K562 (cell line): ENCODE data around the gene ISYNA1. TPM values are rescaled to one million over a fixed set of nuclear protein-coding genes. Genes with fewer than 3 reads are reported as not detected.

ENCODE experiments used
- EP300 ChIP-seq: IDR thresholded peaks from 2 replicates; pipeline ENCODE4 v1.6.1; 2012; ENCODE audit warnings: low read length, improper control_type of control experiment
- GTF2F1 ChIP-seq: IDR thresholded peaks from 2 replicates; pipeline ENCODE4 v1.6.1; 2011; ENCODE audit warnings: low read depth, low read length, improper control_type of control experiment
- HCFC1 ChIP-seq: IDR thresholded peaks from 2 replicates; pipeline ENCODE4 v1.6.1; 2012; ENCODE audit warnings: low read depth, low read length, improper control_type of control experiment
- IFI16 ChIP-seq: fragments of 250-450 bp; sonication (Bioruptor Pico); IDR thresholded peaks from 2 replicates; pipeline ENCODE4 v2.1.2; 2022; ENCODE audit warnings: mild to moderate bottlenecking, inconsistent platforms
- NFYB ChIP-seq: IDR thresholded peaks from 2 replicates; pipeline ENCODE4 v1.6.1; 2011; ENCODE audit warnings: mild to moderate bottlenecking, moderate library complexity; ENCODE audit not compliant: insufficient read length; ENCODE audit errors: extremely low read depth
- NR0B1 ChIP-seq: fragments of 450-650 bp; IDR thresholded peaks from one replicate; pipeline ENCODE4 v1.6.1; 2018; ENCODE audit warnings: mild to moderate bottlenecking, moderate library complexity; ENCODE audit not compliant: partially characterized antibody
- NR2F6 ChIP-seq: fragments of 450-650 bp; formaldehyde crosslinking; IDR thresholded peaks from 2 replicates; pipeline ENCODE4 v1.4.0; 2020; ENCODE audit warnings: mild to moderate bottlenecking
- RFX1 ChIP-seq: fragments of 450-650 bp; IDR thresholded peaks from 2 replicates; pipeline ENCODE4 v1.6.1; 2016; ENCODE audit warnings: mild to moderate bottlenecking, moderate library complexity
- SREBF1 ChIP-seq: fragments of 150-350 bp; IDR thresholded peaks from 2 replicates; pipeline ENCODE4 v1.6.1; 2014; ENCODE audit warnings: antibody characterized with exemption, low read depth, low read length, borderline replicate concordance
- ZNF134 ChIP-seq: fragments of 250-450 bp; sonication (Bioruptor Pico); conservative IDR thresholded peaks from 2 replicates; pipeline ENCODE4 v1.4.0; 2020
- ZNF699 ChIP-seq: fragments of 250-450 bp; sonication (Bioruptor Pico); IDR thresholded peaks from 2 replicates; pipeline ENCODE4 v1.8.0; 2021; ENCODE audit warnings: mild to moderate bottlenecking, moderate library complexity; ENCODE audit not compliant: insufficient replicate concordance
- polyA plus RNA-seq, 8 experiments: library from polyadenylated mRNA; depleted of rRNA in 4 of 8; stranded (reverse) in 5 of 8; unstranded in 3 of 8; fragments of >200 nt; fragmentation: Nextera tagmentation in 2 of 8; fragmentation: Illumina TruSeq in 1 of 8; extraction: Ambion mirVana in 2 of 8; extraction: Trizol in 1 of 8; gene quantifications; 2 replicates each; pipeline versions ENCODE4 v1.2.1 to v1.2.3, GENCODE V29; 2011 to 2014; ENCODE audit warnings: inconsistent platforms in 1 of 8, missing spikeins in 1 of 8
- total RNA-seq, 7 experiments: library from RNA; depleted of rRNA in 6 of 7; stranded (reverse); fragments of >200 nt in 6 of 7; fragmentation: Illumina TruSeq in 2 of 7; extraction: Trizol in 2 of 7; gene quantifications; 2 replicates each; pipeline versions ENCODE4 v1.2.1 to v1.2.3, GENCODE V29; 2011 to 2021; ENCODE audit warnings: low replicate concordance in 1 of 7
- TF ChIP-seq, protein P1 (sequence below), 2 experiments: fragments of 450-650 bp; IDR thresholded peaks; 2 replicates each; pipeline ENCODE4 v1.6.1; 2016; ENCODE audit warnings: mild to moderate bottlenecking in 2 of 2, borderline replicate concordance in 1 of 2, low read depth in 1 of 2, moderate library complexity in 1 of 2
- TF ChIP-seq, protein P2 (sequence below): sonication (generic); formaldehyde crosslinking; IDR thresholded peaks from 2 replicates; pipeline ENCODE4 v1.8.0; 2022; ENCODE audit warnings: missing genetic modification reagents, mild to moderate bottlenecking, borderline replicate concordance
- TF ChIP-seq, protein P3 (sequence below): sonication (generic); formaldehyde crosslinking; IDR thresholded peaks from 2 replicates; pipeline ENCODE4 v1.8.0; 2022; ENCODE audit warnings: mild to moderate bottlenecking, missing genetic modification reagents

Gene ISYNA1
- total and polyA plus RNA-seq, 9 of the 15 experiments (the other 6 are each of a cell fraction or from before 2014, with no cell fraction given), result 21.8 to 460 (median 93.2) TPM

- TF ChIP-seq, protein P1, sequence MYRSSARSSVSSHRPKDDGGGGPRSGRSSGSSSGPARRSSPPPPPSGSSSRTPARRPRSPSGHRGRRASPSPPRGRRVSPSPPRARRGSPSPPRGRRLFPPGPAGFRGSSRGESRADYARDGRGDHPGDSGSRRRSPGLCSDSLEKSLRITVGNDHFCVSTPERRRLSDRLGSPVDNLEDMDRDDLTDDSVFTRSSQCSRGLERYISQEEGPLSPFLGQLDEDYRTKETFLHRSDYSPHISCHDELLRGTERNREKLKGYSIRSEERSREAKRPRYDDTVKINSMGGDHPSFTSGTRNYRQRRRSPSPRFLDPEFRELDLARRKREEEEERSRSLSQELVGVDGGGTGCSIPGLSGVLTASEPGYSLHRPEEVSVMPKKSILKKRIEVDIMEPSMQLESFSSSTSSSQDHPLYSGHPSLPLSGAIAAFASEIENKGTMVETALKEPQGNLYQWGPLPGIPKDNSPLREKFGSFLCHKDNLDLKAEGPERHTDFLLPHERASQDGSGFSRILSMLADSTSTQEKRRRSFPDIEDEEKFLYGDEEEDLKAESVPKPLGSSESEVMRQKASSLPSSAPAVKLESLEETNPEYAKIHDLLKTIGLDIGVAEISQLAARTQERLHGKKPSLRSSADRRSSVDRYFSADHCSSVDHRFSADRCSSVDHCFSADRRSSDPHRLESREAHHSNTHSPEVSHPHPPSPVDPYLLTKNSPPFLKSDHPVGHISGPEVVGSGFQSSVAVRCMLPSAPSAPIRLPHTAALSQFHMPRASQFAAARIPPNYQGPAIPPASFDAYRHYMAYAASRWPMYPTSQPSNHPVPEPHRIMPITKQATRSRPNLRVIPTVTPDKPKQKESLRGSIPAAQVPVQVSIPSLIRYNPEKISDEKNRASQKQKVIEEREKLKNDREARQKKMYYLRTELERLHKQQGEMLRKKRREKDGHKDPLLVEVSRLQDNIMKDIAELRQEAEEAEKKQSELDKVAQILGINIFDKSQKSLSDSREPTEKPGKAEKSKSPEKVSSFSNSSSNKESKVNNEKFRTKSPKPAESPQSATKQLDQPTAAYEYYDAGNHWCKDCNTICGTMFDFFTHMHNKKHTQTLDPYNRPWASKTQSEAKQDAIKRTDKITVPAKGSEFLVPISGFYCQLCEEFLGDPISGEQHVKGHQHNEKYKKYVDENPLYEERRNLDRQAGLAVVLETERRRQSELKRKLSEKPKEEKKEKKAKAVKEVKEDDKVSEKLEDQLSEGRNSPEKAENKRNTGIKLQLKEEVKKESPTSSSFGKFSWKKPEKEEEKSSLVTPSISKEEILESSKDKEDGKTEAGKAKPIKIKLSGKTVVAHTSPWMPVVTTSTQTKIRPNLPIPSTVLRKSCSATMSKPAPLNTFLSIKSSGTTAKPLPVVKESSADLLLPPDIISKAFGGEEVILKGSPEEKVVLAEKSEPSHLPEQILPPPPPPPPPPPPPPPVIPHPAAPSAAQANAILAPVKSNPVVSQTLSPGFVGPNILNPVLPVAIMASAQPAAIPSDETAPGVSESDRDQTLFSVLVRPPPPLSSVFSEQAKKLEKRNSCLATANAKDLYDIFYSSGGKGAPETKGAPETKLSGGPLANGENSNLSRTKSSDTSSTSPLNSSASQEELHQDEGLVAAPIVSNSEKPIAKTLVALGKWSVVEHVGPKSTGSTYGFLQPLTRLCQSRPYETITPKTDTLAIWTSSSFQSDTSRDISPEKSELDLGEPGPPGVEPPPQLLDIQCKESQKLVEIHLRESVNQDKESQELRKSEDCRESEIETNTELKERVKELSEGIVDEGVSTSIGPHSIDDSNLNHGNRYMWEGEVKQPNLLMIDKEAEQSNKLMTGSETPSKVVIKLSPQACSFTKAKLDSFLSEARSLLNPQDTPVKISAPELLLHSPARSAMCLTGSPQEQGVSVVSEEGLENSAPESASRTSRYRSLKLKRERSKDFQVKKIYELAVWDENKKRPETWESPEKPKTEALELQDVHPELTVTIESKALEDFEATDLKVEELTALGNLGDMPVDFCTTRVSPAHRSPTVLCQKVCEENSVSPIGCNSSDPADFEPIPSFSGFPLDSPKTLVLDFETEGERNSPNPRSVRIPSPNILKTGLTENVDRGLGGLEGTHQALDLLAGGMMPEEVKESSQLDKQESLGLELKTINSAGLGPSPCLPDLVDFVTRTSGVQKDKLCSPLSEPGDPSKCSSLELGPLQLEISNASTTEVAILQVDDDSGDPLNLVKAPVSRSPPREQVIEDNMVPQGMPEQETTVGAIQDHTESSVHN (IDR thresholded peaks at IDR 0.05; ENCODE audit: borderline replicate concordance in 1 of 2, low read depth in 1 of 2), result no peak
- no peak for TF ChIP-seq ZNF699 (CRISPR knock-in tag)
- TF ChIP-seq HCFC1, result 0 out of 2 replicates have a peak, but pooled peaks have one; percentile 35
- TF ChIP-seq GTF2F1, result no peak
- TF ChIP-seq RFX1, result no peak
- TF ChIP-seq NFYB, result no peak
- no peak for TF ChIP-seq IFI16 (CRISPR knock-in tag)
- no peak for TF ChIP-seq SREBF1
- no peak for TF ChIP-seq ZNF134 (CRISPR knock-in tag)
- no peak for TF ChIP-seq NR0B1
- TF ChIP-seq, protein P2, sequence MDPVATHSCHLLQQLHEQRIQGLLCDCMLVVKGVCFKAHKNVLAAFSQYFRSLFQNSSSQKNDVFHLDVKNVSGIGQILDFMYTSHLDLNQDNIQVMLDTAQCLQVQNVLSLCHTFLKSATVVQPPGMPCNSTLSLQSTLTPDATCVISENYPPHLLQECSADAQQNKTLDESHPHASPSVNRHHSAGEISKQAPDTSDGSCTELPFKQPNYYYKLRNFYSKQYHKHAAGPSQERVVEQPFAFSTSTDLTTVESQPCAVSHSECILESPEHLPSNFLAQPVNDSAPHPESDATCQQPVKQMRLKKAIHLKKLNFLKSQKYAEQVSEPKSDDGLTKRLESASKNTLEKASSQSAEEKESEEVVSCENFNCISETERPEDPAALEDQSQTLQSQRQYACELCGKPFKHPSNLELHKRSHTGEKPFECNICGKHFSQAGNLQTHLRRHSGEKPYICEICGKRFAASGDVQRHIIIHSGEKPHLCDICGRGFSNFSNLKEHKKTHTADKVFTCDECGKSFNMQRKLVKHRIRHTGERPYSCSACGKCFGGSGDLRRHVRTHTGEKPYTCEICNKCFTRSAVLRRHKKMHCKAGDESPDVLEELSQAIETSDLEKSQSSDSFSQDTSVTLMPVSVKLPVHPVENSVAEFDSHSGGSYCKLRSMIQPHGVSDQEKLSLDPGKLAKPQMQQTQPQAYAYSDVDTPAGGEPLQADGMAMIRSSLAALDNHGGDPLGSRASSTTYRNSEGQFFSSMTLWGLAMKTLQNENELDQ (CRISPR knock-in tag), result no peak
- no peak for TF ChIP-seq NR2F6 (CRISPR knock-in tag)
- TF ChIP-seq, protein P3, sequence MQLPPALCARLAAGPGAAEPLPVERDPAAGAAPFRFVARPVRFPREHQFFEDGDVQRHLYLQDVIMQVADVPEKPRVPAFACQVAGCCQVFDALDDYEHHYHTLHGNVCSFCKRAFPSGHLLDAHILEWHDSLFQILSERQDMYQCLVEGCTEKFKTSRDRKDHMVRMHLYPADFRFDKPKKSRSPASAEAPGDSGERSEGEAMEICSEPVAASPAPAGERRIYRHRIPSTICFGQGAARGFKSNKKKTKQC (CRISPR knock-in tag), result no peak
- no peak for TF ChIP-seq EP300
These were observed 13.3 kb upstream of the ISYNA1 start (continued) for GRCh38 chr19:18450931-18451836.
